Nephron (organoid): ENCODE measurements around the gene RPS5.

Experiments
- H3K27ac Mint-ChIP-seq, 3 experiments: 2 replicates each; pipeline ENCODE4 v1.8.0; 2020; ENCODE audit warnings: mixed read lengths in 3 of 3, mild to moderate bottlenecking in 2 of 3, moderate library complexity in 1 of 3
- H3K27me3 Mint-ChIP-seq: 2 replicates; pipeline ENCODE4 v1.8.0; 2021; ENCODE audit warnings: low read depth, mild to moderate bottlenecking, moderate library complexity, mixed read lengths
- H3K36me3 Mint-ChIP-seq: 2 replicates; pipeline ENCODE4 v1.8.0; 2020; ENCODE audit warnings: low read depth, mixed read lengths
- H3K4me1 Mint-ChIP-seq: 2 replicates; pipeline ENCODE4 v1.8.0; 2020; ENCODE audit warnings: mixed read lengths
- H3K4me3 Mint-ChIP-seq, 3 experiments: 2 replicates each; pipeline ENCODE4 v1.8.0; 2020; ENCODE audit warnings: mild to moderate bottlenecking in 3 of 3, mixed read lengths in 3 of 3, moderate library complexity in 2 of 3
- H3K9me3 Mint-ChIP-seq: 2 replicates; pipeline ENCODE4 v1.8.0; 2020; ENCODE audit warnings: mixed read lengths
- CTCF ChIP-seq, 3 experiments: fragments of 200-600 bp; sonication (generic); IDR thresholded peaks; one replicate each; pipeline ENCODE4 v1.5.0; 2021; ENCODE audit warnings: antibody characterized with exemption in 3 of 3; ENCODE audit not compliant: unreplicated experiment in 3 of 3

The RPS5 gene

GRCh38 chr19:58397533-58398037 lies 10.5 kb downstream of the RPS5 start:
- H3K9me3 Mint-ChIP-seq: no peaks in the 10 kb centered on the region
- no peaks in the 10 kb centered on the region for H3K27me3 Mint-ChIP-seq
- H3K27ac Mint-ChIP-seq: no peak overlapping the region
- H3K36me3 Mint-ChIP-seq: peaks cover 27% of the 10 kb centered on the region
- no peak overlapping the region for H3K4me3 Mint-ChIP-seq
- H3K4me1 Mint-ChIP-seq: peaks cover 17% of the 10 kb centered on the region
- no peak for TF ChIP-seq CTCF (IDR thresholded peaks at IDR 0.05; ENCODE audit: unreplicated experiment in 3 of 3)

- no peaks in the 10 kb centered on the region for H3K27me3 Mint-ChIP-seq
- H3K36me3 Mint-ChIP-seq: peaks cover 22% of the 10 kb centered on the region
- no peak overlapping the region for H3K4me3 Mint-ChIP-seq
- H3K27ac Mint-ChIP-seq: no peak overlapping the region
- no peaks in the 10 kb centered on the region for H3K9me3 Mint-ChIP-seq
- H3K4me1 Mint-ChIP-seq: peaks cover 17% of the 10 kb centered on the region
- no peak for TF ChIP-seq CTCF (IDR thresholded peaks at IDR 0.05; ENCODE audit: unreplicated experiment in 3 of 3)
These were observed 11.0 kb downstream of the RPS5 start for GRCh38 chr19:58398087-58398486.

GRCh38 chr19:58398545-58398944 lies 11.5 kb downstream of the RPS5 start:
- H3K4me1 Mint-ChIP-seq: peaks cover 17% of the 10 kb centered on the region
- no peak overlapping the region for H3K27ac Mint-ChIP-seq
- H3K9me3 Mint-ChIP-seq: no peaks in the 10 kb centered on the region
- no peak overlapping the region for H3K4me3 Mint-ChIP-seq
- H3K27me3 Mint-ChIP-seq: no peaks in the 10 kb centered on the region
- H3K36me3 Mint-ChIP-seq: peaks cover 18% of the 10 kb centered on the region
- no peak for TF ChIP-seq CTCF (IDR thresholded peaks at IDR 0.05; ENCODE audit: unreplicated experiment in 3 of 3)

- Mint-ChIP-seq H3K36me3 (peaks cover 10% of the 10 kb centered on the region), H3K27me3 (no peaks in the 10 kb centered on the region), H3K27ac (peak overlapping the region in 1 of 3 experiments; percentile 35), H3K9me3 (no peaks in the 10 kb centered on the region), H3K4me1 (peaks cover 17% of the 10 kb centered on the region), H3K4me3 (peak overlapping the region; percentile 76 to 93 (median 77))
- no peak for TF ChIP-seq CTCF (IDR thresholded peaks at IDR 0.05; ENCODE audit: unreplicated experiment in 3 of 3)
These were observed 12.8 kb downstream of the RPS5 start for GRCh38 chr19:58399903-58400302.

GRCh38 chr19:58400316-58400915 lies 13.3 kb downstream of the RPS5 start:
- Mint-ChIP-seq H3K27me3 (no peaks in the 10 kb centered on the region), H3K4me1 (peaks cover 17% of the 10 kb centered on the region), H3K4me3 (peak overlapping the region; percentile 90 to 93 (median 92)), H3K9me3 (no peaks in the 10 kb centered on the region), H3K36me3 (peaks cover 7% of the 10 kb centered on the region), H3K27ac (peak overlapping the region in 1 of 3 experiments; percentile 53)
- TF ChIP-seq CTCF (IDR thresholded peaks at IDR 0.05; ENCODE audit: unreplicated experiment in 3 of 3): no peak
